ENCODE measurements around the gene CACNA2D1. TPM values are rescaled to one million over a fixed set of nuclear protein-coding genes. Genes with fewer than 3 reads are reported as not detected.

The CACNA2D1 gene
- total RNA-seq, 1 experiment from 2014 or later = 5.8 TPM

GRCh38 chr7:82124445-82124844, 319.1 kb downstream of the CACNA2D1 start:
- DNase-seq (ENCODE audit: low read depth) = no peak
- in situ Hi-C loops (cut with HindIII; ENCODE audit: low pct_unique_long_range_greater_than_20kb, low sequenced_read_pairs) = no loop called here

DNA sequence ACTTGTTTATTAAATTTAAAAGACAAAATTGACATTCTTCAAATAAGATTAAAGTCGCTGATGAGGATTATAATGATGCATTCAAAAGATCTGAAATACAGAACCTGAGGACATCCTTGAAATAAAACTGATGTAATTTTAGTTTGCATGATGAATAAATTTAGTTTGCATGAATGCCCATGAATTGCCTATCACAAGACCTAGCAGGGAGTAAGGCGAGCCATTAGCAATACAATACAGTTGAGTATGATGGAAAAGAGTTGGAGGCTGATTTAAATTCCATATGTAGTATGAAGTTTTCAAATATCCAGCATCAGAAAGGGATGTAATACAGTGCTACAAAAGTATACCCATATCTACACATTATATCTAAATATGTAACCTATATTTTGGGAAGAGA, 321.3 kb downstream of the CACNA2D1 start:
- in situ Hi-C loops (cut with HindIII; ENCODE audit: low pct_unique_long_range_greater_than_20kb, low sequenced_read_pairs) = no loop called here
- no peak for DNase-seq (ENCODE audit: low read depth)

GRCh38 chr7:82114237-82114636, 329.3 kb downstream of the CACNA2D1 start:
- no peak for DNase-seq (ENCODE audit: low read depth)
- in situ Hi-C loops (cut with HindIII; ENCODE audit: low pct_unique_long_range_greater_than_20kb, low sequenced_read_pairs) = no loop called here

DNA sequence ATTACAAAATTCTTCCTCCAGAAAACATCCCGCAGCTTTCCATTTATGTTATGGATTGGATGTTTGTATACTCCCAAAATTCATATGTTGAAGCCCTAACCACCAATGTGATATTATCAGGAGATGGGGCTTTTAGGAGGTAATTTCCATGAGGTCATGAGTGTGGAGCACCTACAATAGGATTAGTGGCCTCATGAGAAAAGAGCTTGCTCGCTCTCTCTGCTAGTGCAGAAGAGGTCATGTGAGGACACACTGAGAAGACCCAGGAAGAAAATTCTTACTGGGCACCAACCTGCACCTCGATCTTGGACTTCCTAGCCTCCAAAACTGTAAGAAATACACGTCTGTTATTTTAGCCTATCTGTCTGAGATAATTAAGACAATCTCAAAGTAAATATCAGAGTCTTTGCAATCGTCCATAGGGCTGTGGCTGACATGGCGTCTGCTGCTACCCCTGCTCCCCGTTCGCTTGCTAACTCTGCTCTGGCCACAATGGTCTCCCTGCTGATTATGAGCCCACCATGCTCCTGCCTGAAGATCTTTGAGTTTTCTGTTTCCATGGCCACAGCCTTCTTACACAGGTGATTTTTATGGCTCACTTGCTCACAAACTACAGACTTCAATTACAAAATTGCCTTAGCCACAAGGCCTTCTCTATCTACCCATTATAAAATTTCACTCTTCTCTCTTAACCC, 333.3 kb downstream of the CACNA2D1 start:
- in situ Hi-C loops (cut with HindIII; ENCODE audit: low pct_unique_long_range_greater_than_20kb, low sequenced_read_pairs) = no loop called here
- DNase-seq (ENCODE audit: low read depth) = no peak

GRCh38 chr7:82109288-82109687, 334.3 kb downstream of the CACNA2D1 start:
- DNase-seq (ENCODE audit: low read depth) = no peak
- in situ Hi-C loops (cut with HindIII; ENCODE audit: low pct_unique_long_range_greater_than_20kb, low sequenced_read_pairs) = no loop called here

GRCh38 chr7:82106201-82106600, 337.4 kb downstream of the CACNA2D1 start:
- no peak for DNase-seq (ENCODE audit: low read depth)
- in situ Hi-C loops (cut with HindIII; ENCODE audit: low pct_unique_long_range_greater_than_20kb, low sequenced_read_pairs) = no loop called here

DNA sequence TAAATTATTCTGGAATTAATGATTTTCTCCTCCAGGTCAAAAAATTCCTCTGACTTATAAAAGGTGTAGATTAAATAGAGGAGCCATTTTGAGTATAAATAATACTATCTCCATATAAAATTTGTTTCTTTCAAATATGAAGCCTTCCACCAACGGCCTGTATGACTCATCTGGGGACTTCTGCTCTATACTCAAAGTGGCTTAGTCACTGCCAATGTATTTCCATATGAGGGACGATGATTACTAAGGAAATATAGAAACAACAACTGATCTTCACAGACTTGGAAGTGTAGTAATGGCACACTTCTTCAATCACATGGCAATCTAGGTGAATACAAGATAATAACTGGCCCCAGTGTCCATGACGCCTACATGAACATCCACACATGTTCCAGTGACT, 338.1 kb downstream of the CACNA2D1 start:
- DNase-seq (ENCODE audit: low read depth) = peak; percentile 68
- in situ Hi-C loops (cut with HindIII; ENCODE audit: low pct_unique_long_range_greater_than_20kb, low sequenced_read_pairs) = no loop called here

GRCh38 chr7:82098414-82098813, 345.2 kb downstream of the CACNA2D1 start:
- in situ Hi-C loops (cut with HindIII; ENCODE audit: low pct_unique_long_range_greater_than_20kb, low sequenced_read_pairs) = no loop called here
- no peak for DNase-seq (ENCODE audit: low read depth)

- in situ Hi-C loops (cut with HindIII; ENCODE audit: low pct_unique_long_range_greater_than_20kb, low sequenced_read_pairs) = no loop called here
- no peak for DNase-seq (ENCODE audit: low read depth)
Observed at GRCh38 chr7:82091126-82091684, 352.4 kb downstream of the CACNA2D1 start.

GRCh38 chr7:82087099-82087498, 356.5 kb downstream of the CACNA2D1 start:
- DNase-seq (ENCODE audit: low read depth) = no peak
- in situ Hi-C loops (cut with HindIII; ENCODE audit: low pct_unique_long_range_greater_than_20kb, low sequenced_read_pairs) = no loop called here

DNA sequence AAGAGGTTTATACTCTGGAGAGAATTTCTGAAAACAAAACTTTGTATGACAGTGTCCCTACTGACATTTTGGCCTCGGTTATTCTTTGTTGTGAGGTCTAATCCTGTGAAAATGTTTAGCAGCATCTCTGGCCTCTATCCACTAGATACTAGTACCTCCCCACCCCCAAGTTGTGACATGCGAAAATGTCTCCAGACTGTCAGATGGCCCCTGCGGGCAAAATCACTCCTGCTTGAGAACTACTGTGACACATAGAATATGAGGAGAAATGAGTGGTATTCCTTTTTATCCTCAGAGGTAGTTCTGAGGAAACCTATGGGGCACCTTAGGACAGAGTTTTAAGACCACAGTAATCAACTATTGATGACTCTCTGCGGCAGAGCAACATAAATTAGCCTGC, 358.5 kb downstream of the CACNA2D1 start:
- no peak for DNase-seq (ENCODE audit: low read depth)
- in situ Hi-C loops (cut with HindIII; ENCODE audit: low pct_unique_long_range_greater_than_20kb, low sequenced_read_pairs) = no loop called here

DNA sequence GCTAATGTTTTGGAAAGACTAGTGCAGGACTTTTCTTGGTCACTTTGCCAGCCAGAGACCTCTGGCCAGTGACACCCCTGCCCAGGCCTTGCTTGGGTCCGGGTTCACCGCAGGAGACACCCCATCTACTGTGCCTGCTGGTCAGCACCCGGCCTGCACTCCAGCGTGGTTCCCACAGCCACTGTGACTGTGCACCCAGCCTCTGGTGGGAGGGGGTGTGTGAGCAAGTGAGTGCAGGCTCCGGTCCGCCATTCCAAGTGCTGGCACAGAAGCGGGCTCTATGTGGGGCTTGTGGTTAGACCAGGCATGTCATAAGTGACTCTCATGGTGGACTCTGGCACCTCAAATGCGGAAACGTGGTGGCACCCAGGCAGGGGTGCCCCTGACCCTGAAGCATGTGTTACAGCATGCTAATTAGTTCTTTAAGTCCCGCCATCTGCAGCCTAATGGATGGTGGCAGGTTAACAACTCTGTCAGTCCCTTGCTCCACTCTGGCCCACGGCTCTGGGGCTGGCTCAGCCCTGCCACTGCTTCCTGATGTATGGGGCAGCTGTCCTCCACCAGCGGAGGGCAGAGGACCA, 361.8 kb downstream of the CACNA2D1 start:
- DNase-seq (ENCODE audit: low read depth) = no peak
- in situ Hi-C loops (cut with HindIII; ENCODE audit: low pct_unique_long_range_greater_than_20kb, low sequenced_read_pairs) = no loop called here

- no peak for DNase-seq (ENCODE audit: low read depth)
- in situ Hi-C loops (cut with HindIII; ENCODE audit: low pct_unique_long_range_greater_than_20kb, low sequenced_read_pairs) = no loop called here
Observed at GRCh38 chr7:82080254-82080927, 363.2 kb downstream of the CACNA2D1 start.

DNA sequence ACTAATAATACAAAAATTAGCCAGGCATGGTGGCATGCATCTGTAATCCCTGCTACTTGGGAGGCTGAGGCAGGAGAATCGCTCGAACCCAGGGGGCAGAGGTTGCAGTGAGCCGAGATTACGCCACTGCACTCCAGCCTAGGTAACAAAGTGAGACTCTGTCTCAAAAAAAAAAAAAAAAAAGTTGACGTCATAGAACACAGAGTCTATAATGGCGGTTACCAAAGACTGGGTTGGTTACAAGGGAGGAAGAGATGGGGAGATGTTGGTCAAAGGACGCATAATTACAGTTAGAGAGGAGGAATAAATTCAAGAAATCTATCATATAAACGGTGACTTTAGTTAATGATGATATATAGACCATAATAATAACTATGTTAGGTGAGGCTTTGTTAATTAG, 364.1 kb downstream of the CACNA2D1 start:
- DNase-seq (ENCODE audit: low read depth) = no peak
- in situ Hi-C loops (cut with HindIII; ENCODE audit: low pct_unique_long_range_greater_than_20kb, low sequenced_read_pairs) = no loop called here

- in situ Hi-C loops (cut with HindIII; ENCODE audit: low pct_unique_long_range_greater_than_20kb, low sequenced_read_pairs) = no loop called here
- DNase-seq (ENCODE audit: low read depth) = no peak
Observed at GRCh38 chr7:82078807-82079206, 364.8 kb downstream of the CACNA2D1 start.

DNA sequence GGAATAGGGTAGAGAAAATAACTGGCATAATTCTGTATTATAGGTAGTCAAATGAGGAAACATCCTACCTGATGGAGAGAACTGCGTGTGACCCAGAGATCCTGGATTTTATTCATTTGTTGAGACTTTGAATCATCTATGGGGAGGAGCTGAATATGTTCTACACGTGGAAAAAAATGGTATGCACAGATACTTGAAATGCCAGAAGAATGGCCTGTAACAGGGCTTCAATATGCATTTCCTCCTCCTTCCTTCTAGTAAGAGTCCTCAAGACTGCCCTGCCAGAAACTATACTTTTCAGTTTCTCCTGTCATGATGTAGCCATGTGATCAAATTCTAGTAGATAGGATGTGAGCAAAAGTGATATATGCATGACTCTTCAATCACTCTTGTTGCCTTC, 372.1 kb downstream of the CACNA2D1 start:
- DNase-seq (ENCODE audit: low read depth) = no peak
- in situ Hi-C loops (cut with HindIII; ENCODE audit: low pct_unique_long_range_greater_than_20kb, low sequenced_read_pairs) = no loop called here

DNA sequence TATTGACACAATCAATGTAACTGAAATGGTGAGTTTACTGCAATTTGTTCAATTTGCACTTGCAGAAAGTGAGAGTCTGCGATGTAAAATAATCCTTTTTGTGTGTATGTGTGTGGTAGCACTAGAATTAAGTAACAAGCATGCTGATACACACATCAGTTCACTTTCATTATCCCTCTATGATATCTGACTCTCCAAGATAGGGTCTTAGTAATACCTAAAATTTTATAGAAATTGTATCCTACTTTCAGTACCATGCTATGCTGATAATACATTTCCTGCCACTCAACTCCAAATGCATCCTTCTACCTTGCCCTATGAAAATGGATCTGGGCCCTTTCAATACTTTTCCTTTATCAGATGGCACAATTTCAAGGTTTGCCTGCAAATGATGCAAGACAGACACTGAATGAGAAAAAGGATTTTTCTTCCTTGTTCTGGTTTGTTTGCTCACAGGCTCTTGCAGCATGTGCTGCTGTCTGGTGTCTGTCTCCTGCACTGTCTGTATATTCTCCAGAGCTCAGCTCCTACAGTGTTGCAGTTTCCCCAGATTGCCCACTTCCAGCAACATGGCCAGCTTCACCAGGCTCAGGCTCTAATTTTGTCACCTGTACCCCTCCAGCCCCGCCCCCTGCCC, 375.8 kb downstream of the CACNA2D1 start:
- in situ Hi-C loops (cut with HindIII; ENCODE audit: low pct_unique_long_range_greater_than_20kb, low sequenced_read_pairs) = no loop called here
- DNase-seq (ENCODE audit: low read depth) = no peak

DNA sequence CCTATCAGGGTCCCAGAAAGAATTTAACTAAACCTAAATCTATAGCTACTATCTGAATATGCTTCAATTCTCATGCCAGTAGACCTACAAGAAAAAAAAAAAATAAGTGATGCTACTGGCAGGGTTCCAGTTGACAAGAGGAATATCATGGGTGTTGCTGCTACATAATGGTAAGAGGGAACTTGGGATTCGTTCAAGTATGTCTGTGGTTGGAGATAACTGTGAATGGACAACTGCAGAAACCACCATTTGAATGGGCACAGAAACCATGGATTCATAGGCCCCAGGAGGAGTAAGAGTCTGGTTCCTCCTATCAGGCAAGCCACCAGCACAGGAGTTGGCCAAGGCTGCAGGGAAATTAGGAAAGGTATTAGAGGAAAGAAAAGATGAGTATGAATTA, 386.1 kb downstream of the CACNA2D1 start:
- no peak for DNase-seq (ENCODE audit: low read depth)
- in situ Hi-C loops (cut with HindIII; ENCODE audit: low pct_unique_long_range_greater_than_20kb, low sequenced_read_pairs) = no loop called here

- in situ Hi-C loops (cut with HindIII; ENCODE audit: low pct_unique_long_range_greater_than_20kb, low sequenced_read_pairs) = no loop called here
- no peak for DNase-seq (ENCODE audit: low read depth)
Observed at GRCh38 chr7:82056282-82056681, 387.3 kb downstream of the CACNA2D1 start.
